Smooth muscle cell (in vitro differentiated cells): ENCODE results near the gene OR1F1. TPM values are rescaled to one million over a fixed set of nuclear protein-coding genes. Genes with fewer than 3 reads are reported as not detected.

ENCODE experiments used
- DNase-seq: peaks from one replicate; lab custom pipeline; 2025; ENCODE audit not compliant: unreplicated experiment; lab: John Stamatoyannopoulos, UW
- H2AFZ ChIP-seq: fragments of 200-600 bp; sonication (generic); 2 replicates; pipeline ENCODE4 v1.6.0; 2016; ENCODE audit warnings: antibody characterized with exemption, low read depth, mild to moderate bottlenecking
- H3F3A ChIP-seq: fragments of 200-600 bp; sonication (generic); 2 replicates; pipeline ENCODE4 v1.6.0; 2017; ENCODE audit warnings: antibody characterized with exemption, low read depth
- H3K27ac ChIP-seq: fragments of 200-600 bp; sonication (generic); 2 replicates; pipeline ENCODE4 v1.5.1; 2016; ENCODE audit warnings: low read depth, mild to moderate bottlenecking
- H3K27me3 ChIP-seq: fragments of 200-600 bp; sonication (generic); 2 replicates; pipeline ENCODE4 v1.6.1; 2016; ENCODE audit warnings: low read depth, mild to moderate bottlenecking
- H3K36me3 ChIP-seq: fragments of 200-600 bp; sonication (generic); 2 replicates; pipeline ENCODE4 v1.5.1; 2016; ENCODE audit warnings: low read depth
- H3K4me1 ChIP-seq: fragments of 200-600 bp; sonication (generic); 2 replicates; pipeline ENCODE4 v1.5.1; 2016; ENCODE audit warnings: low read depth
- H3K4me2 ChIP-seq: fragments of 200-600 bp; sonication (generic); 2 replicates; pipeline ENCODE4 v1.6.0; 2016; ENCODE audit warnings: mild to moderate bottlenecking
- H3K4me3 ChIP-seq: fragments of 200-600 bp; sonication (generic); 2 replicates; pipeline ENCODE4 v1.5.1; 2016; ENCODE audit warnings: mild to moderate bottlenecking
- H3K79me2 ChIP-seq: fragments of 200-600 bp; sonication (generic); 2 replicates; pipeline ENCODE4 v1.6.0; 2016; ENCODE audit warnings: low read depth, mild to moderate bottlenecking
- H3K9ac ChIP-seq: fragments of 200-600 bp; sonication (generic); 2 replicates; pipeline ENCODE4 v1.6.0; 2016; ENCODE audit warnings: low read depth
- H3K9me3 ChIP-seq: fragments of 200-600 bp; sonication (generic); replicated peaks from 2 replicates; pipeline ENCODE4 v1.5.1; 2016; ENCODE audit warnings: low read depth
- H4K20me1 ChIP-seq: fragments of 200-600 bp; sonication (generic); 2 replicates; pipeline ENCODE4 v1.6.0; 2016; ENCODE audit warnings: low read depth
- CTCF ChIP-seq: fragments of 200-600 bp; sonication (generic); IDR thresholded peaks from 2 replicates; pipeline ENCODE4 v1.5.1; 2017; ENCODE audit warnings: borderline replicate concordance, mild to moderate bottlenecking, antibody characterized with exemption; ENCODE audit not compliant: insufficient read depth, poor library complexity, severe bottlenecking
- WGBS: methylation state at CpG from one replicate; pipeline ENCODE4 v1.1.7; 2016; ENCODE audit warnings: low lambda C conversion rate; 5-methylcytosine and 5-hydroxymethylcytosine counted together
- polyA plus RNA-seq: library from polyadenylated mRNA; unstranded; fragments of >200 nt; fragmentation: Nextera tagmentation; extraction: Ambion mirVana; gene quantifications from 2 replicates; pipeline ENCODE4 v1.2.1, GENCODE V29; 2016
- total RNA-seq: library from RNA; depleted of rRNA; stranded (reverse); fragments of >200 nt; gene quantifications from 2 replicates; pipeline ENCODE4 v1.2.3, GENCODE V29; 2014

The OR1F1 gene
- total and polyA plus RNA-seq, 2 experiments from 2014 or later: not detected

GRCh38 chr16:3173892-3174617 lies 13.9 kb upstream of the OR1F1 start:
- Histone ChIP-seq H3K27ac (no peak overlapping the region), H3K27me3 (peaks cover 95% of the 10 kb centered on the region), H3K4me3 (peak overlapping the region; percentile 11), H3K4me2 (peak overlapping the region; percentile 6), H3K36me3 (no peaks in the 10 kb centered on the region), H3F3A (no peaks in the 10 kb centered on the region), H4K20me1 (no peaks in the 10 kb centered on the region), H3K4me1 (no peaks in the 10 kb centered on the region), H2AFZ (no peak overlapping the region), H3K9me3 (no peaks in the 10 kb centered on the region), H3K9ac (no peak overlapping the region), H3K79me2 (no peaks in the 10 kb centered on the region)
- WGBS: 13% methylated on average over 24 of the region's 24 CpGs
- peak; percentile 31 for TF ChIP-seq CTCF
- DNase-seq: no peak

- Histone ChIP-seq H3K27ac (no peak overlapping the region), H3F3A (no peaks in the 10 kb centered on the region), H2AFZ (no peak overlapping the region), H3K4me2 (peak overlapping the region; percentile 1), H3K36me3 (no peaks in the 10 kb centered on the region), H3K27me3 (peaks cover 95% of the 10 kb centered on the region), H3K4me3 (no peak overlapping the region), H3K9ac (no peak overlapping the region), H4K20me1 (no peaks in the 10 kb centered on the region), H3K9me3 (no peaks in the 10 kb centered on the region), H3K79me2 (no peaks in the 10 kb centered on the region), H3K4me1 (no peaks in the 10 kb centered on the region)
- no peak for TF ChIP-seq CTCF
- no peak for DNase-seq
- WGBS: 26% methylated on average over 21 of the region's 28 CpGs
Observed at GRCh38 chr16:3174618-3175148, 13.3 kb upstream of the OR1F1 start.

DNA sequence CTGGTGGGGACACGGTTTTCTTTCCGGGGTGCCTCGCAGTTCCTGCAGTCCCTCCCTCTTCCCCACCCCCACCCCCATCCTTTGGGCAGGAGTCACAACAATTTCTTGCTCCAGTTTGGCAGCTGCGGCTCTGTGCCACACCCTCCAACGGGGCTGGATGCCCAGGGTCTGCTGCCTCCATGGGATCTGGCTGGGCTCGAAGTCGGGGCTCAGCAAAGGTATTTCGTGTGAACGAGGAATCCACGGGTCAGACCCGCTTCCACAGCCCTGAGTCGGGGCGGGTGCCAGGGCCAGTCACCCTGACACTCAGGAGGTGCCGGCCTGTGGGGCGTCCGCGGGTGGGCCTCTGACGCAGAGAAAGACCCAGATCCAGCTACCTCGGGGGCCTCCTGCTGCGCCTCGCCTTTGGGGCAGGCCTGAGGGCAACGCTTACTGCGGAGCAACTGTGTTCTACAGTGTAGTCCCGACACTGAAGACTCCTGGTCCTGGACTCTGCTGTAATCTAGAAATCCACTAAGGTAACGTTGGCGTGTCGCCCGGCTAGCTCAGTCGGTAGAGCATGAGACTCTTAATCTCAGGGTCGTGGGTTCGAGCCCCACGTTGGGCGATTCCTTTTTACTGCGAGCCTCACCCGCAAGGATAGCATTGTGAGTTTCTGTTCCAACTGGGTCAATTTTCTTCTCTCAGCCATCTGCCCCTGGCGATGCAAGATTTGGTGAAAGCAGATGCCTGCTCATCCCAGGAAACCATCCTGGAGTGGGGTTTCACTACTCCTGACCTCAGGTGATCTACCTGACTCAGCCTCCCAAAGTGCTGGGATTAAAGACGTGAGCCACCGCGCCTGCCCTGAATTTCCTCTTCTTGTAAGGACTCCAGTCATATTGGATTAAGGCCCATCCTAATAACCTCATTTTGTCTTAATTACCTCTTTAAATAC lies 12.6 kb upstream of the OR1F1 start:
- TF ChIP-seq CTCF: no peak
- peaks cover 95% of the 10 kb centered on the region for H3K27me3 ChIP-seq
- H4K20me1 ChIP-seq: no peaks in the 10 kb centered on the region
- H3K27ac ChIP-seq: no peak overlapping the region
- H2AFZ ChIP-seq: no peak overlapping the region
- no peaks in the 10 kb centered on the region for H3K9me3 ChIP-seq
- no peak overlapping the region for H3K9ac ChIP-seq
- no peaks in the 10 kb centered on the region for H3K4me1 ChIP-seq
- H3K79me2 ChIP-seq: no peaks in the 10 kb centered on the region
- 8% methylated on average over 37 of the region's 39 CpGs for WGBS
- DNase-seq: no peak
- H3F3A ChIP-seq: no peaks in the 10 kb centered on the region
- no peak overlapping the region for H3K4me3 ChIP-seq
- H3K36me3 ChIP-seq: no peaks in the 10 kb centered on the region
- peak overlapping the region; percentile 1 for H3K4me2 ChIP-seq
